ENCODE results near the gene FGFR3. TPM values are rescaled to one million over a fixed set of nuclear protein-coding genes. Genes with fewer than 3 reads are reported as not detected.

FGFR3 gene
- total RNA-seq, 1 experiment from 2014 or later, result 73.4 TPM

DNA sequence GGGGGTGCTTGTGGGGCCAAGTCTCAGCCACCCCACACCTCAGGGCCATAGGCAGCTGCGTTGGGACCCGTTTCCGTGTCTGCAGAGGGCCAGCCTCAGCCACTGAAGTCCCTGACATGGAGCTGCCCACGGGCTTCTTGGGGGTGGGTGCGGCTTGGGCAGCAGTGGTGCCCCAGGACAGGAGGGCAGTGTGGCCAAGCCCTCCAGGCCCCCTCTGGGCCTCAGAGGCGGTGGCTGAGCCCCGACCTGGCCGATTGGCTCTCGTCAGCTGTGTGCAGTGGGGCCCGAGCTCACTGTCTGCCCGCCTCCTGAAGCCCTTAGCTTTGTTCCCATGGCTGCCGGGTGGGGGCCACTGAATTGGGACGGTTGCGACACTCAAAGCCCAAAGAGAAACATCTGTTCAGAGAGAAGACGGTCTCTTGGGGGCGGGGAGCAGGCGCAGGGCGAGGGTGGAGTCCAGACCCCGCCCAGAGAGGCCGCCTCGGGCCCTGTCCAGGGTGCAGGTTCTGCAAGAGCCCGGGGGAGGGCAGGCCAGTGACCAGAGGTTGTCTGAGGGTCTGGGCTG, 9.1 kb downstream of the FGFR3 start:
- no peak for DNase-seq (ENCODE audit: low spot score)

DNA sequence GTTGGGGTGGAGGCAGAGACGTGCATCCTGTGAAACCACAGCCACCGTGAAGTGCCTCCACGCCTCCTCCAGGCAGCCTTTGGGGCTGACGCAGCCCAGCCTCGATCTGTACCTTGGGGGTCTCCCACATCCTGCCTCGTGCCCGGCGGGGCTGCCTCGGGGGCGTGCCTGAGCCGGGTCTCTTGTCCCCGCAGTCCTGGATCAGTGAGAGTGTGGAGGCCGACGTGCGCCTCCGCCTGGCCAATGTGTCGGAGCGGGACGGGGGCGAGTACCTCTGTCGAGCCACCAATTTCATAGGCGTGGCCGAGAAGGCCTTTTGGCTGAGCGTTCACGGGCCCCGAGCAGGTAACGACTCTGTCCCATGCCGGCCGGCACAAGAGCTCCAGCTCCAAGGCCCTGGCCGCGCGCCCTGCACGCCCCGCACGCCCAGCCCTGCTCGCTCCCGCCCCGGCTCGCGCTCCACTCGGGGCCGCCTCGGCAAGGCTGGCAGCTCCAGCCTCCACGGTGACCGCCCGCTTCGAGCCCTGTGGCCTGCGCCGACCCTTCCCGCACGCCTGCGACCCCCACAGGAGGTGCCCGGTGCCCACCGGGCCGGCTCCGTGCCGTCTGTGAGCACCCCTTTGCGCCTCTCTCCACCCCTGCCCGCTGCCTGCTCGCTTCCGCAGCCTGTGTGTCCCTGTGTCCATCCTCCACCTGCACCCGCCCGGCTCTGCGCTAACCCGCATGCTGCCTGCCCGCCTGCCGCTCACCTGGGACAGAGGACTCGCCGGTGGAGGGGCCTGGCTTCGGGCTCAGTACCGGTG, 9.8 kb downstream of the FGFR3 start:
- no peak for DNase-seq (ENCODE audit: low spot score)

DNA sequence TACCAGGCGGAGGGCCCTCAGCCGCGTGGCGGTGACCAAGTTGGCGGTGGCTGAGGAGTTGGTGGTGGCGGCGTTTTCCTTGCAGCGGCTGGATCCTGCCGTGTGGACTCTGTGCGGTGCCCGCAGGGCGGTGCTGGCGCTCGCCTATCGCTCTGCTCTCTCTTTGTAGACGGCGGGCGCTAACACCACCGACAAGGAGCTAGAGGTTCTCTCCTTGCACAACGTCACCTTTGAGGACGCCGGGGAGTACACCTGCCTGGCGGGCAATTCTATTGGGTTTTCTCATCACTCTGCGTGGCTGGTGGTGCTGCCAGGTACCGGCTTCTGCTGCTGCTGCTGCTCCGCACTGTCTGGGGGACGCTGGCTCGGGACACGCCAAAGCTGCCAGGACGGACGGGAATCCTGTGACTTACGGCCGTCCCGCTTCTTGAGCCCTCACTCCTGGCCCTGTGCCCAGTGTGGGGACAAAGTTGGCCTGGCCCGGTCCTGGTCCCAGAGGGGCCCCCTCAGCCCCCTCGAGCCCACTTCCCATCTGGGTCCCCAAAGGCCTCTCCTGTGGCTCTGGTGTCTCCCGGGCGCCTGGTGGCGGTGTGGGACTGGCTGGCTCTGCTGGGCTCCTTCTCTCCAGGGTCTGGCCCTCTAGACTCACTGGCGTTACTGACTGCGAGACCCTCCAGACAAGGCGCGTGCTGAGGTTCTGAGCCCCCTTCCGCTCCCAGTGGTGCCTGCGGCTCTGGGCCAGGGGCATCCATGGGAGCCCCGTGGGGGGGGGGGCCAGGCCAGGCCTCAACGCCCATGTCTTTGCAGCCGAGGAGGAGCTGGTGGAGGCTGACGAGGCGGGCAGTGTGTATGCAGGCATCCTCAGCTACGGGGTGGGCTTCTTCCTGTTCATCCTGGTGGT, 10.7 kb downstream of the FGFR3 start:
- no peak for DNase-seq (ENCODE audit: low spot score)

DNA sequence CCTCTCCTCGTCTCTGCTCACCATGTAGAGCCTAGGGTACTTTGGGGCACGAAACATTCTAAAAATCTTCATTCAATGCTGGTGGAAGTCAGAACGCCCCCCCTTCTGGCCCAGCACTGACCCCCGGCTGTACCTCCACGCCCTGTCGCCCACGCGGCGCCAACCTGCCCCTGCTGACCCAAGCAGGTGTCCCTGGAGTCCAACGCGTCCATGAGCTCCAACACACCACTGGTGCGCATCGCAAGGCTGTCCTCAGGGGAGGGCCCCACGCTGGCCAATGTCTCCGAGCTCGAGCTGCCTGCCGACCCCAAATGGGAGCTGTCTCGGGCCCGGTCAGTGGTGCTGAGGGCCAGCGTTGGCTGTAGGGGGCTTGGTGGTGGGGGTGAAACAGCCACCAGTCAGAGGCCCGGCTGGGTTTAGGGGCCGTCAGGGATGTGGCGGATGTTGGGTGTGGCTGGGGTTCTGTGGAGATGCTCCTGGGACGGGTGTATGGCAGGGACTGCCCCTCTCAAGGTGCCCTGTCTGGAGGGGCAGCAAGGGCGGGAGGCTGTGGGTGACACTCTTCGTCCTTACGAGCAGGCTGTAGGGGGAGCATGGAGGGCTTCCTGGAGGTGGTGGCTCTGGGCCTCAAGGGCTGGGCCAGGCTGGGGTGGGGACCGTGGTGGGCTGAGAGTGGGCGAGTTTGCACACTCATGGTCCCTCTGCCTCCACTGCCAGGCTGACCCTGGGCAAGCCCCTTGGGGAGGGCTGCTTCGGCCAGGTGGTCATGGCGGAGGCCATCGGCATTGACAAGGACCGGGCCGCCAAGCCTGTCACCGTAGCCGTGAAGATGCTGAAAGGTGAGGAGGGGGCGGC, 11.8 kb downstream of the FGFR3 start:
- DNase-seq (ENCODE audit: low spot score), result no peak

DNA sequence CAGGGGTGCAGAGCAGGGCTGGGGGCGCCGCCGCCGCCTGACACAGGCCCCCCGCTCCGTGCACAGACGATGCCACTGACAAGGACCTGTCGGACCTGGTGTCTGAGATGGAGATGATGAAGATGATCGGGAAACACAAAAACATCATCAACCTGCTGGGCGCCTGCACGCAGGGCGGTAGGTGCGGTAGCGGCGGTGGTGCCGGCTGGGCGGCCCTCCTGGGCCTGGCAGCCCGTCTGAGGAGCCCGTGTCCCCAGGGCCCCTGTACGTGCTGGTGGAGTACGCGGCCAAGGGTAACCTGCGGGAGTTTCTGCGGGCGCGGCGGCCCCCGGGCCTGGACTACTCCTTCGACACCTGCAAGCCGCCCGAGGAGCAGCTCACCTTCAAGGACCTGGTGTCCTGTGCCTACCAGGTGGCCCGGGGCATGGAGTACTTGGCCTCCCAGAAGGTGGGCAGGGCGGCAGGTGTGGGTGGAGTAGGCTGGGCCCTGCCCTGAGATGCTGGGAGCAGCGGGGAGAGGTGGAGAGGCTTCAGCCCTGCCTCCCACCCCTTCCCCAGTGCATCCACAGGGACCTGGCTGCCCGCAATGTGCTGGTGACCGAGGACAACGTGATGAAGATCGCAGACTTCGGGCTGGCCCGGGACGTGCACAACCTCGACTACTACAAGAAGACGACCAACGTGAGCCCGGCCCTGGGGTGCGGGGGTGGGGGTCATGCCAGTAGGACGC, 12.6 kb downstream of the FGFR3 start:
- DNase-seq (ENCODE audit: low spot score), result no peak

DNA sequence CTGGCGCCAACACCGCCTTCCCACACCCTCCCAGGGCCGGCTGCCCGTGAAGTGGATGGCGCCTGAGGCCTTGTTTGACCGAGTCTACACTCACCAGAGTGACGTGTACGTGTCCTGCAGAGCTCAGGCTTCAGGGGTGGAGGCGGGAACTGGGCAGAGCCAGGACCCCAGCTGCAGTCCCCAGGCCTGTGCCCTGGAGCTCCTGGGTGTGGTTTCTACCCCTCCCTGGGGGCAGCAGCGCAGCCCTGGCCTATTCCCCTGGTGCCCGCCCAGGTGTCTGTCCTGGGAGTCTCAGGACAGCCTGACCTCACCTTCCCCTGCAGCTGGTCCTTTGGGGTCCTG, 13.1 kb downstream of the FGFR3 start:
- DNase-seq (ENCODE audit: low spot score), result no peak

DNA sequence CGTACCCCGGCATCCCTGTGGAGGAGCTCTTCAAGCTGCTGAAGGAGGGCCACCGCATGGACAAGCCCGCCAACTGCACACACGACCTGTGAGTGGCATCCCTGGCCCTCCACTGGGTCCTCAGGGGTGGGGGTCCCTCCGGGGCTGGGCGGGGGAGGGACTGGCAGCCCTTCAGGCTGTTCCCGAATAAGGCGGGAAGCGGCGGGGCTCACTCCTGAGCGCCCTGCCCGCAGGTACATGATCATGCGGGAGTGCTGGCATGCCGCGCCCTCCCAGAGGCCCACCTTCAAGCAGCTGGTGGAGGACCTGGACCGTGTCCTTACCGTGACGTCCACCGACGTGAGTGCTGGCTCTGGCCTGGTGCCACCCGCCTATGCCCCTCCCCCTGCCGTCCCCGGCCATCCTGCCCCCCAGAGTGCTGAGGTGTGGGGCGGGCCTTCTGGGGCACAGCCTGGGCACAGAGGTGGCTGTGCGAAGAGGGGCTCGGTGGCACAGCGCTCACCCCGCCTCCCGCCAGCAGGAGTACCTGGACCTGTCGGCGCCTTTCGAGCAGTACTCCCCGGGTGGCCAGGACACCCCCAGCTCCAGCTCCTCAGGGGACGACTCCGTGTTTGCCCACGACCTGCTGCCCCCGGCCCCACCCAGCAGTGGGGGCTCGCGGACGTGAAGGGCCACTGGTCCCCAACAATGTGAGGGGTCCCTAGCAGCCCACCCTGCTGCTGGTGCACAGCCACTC, 13.7 kb downstream of the FGFR3 start:
- no peak for DNase-seq (ENCODE audit: low spot score)

DNA sequence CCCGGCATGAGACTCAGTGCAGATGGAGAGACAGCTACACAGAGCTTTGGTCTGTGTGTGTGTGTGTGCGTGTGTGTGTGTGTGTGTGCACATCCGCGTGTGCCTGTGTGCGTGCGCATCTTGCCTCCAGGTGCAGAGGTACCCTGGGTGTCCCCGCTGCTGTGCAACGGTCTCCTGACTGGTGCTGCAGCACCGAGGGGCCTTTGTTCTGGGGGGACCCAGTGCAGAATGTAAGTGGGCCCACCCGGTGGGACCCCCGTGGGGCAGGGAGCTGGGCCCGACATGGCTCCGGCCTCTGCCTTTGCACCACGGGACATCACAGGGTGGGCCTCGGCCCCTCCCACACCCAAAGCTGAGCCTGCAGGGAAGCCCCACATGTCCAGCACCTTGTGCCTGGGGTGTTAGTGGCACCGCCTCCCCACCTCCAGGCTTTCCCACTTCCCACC, 14.3 kb downstream of the FGFR3 start:
- no peak for DNase-seq (ENCODE audit: low spot score)

DNA sequence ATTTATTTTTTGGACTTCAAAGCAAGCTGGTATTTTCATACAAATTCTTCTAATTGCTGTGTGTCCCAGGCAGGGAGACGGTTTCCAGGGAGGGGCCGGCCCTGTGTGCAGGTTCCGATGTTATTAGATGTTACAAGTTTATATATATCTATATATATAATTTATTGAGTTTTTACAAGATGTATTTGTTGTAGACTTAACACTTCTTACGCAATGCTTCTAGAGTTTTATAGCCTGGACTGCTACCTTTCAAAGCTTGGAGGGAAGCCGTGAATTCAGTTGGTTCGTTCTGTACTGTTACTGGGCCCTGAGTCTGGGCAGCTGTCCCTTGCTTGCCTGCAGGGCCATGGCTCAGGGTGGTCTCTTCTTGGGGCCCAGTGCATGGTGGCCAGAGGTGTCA, 15.3 kb downstream of the FGFR3 start:
- DNase-seq (ENCODE audit: low spot score), result no peak

DNA sequence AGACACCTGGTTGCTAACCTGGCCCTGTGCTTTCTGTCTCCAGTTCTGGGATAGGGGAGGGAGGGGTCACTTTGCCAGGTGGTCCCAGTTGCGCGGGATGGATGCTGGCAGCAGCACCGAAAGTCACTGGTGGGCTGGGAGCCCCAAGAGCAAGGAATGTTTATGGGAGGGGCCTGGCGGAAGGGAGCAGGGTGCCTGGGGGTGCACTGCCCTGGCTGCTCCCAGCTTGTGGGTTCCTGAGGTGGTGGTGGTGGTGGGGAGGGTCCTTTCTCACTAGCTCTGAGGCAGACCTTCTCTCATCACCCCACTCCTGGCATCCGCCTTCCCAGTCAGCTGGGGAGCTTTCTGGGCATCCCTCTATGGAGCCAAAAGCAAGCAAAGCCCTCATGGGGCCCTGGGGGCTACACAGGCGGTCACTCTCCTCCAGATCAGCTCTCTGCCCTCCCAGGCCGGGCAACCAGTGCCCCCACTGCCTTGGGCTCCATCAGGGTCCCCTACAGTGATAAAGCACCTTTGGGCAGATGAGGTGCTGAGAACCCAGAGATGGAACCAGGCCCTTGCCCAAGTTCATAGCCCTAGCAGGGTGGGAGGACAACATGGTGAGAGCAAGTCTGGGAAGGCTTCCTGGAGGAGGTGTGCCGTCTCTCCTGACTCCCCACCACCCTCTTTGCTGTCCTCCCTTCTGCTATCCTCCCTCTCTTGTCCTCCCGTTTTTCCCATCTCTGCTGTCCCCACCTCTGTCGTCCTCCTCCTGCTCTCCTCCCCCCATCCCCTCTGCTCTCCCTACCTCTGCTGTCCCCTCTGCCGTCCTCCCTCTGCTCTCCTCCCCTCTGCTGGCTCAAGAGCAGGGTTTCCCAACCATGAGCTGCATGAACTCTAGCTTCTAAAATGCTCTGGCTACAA, 16.0 kb downstream of the FGFR3 start:
- no peak for DNase-seq (ENCODE audit: low spot score)

DNA sequence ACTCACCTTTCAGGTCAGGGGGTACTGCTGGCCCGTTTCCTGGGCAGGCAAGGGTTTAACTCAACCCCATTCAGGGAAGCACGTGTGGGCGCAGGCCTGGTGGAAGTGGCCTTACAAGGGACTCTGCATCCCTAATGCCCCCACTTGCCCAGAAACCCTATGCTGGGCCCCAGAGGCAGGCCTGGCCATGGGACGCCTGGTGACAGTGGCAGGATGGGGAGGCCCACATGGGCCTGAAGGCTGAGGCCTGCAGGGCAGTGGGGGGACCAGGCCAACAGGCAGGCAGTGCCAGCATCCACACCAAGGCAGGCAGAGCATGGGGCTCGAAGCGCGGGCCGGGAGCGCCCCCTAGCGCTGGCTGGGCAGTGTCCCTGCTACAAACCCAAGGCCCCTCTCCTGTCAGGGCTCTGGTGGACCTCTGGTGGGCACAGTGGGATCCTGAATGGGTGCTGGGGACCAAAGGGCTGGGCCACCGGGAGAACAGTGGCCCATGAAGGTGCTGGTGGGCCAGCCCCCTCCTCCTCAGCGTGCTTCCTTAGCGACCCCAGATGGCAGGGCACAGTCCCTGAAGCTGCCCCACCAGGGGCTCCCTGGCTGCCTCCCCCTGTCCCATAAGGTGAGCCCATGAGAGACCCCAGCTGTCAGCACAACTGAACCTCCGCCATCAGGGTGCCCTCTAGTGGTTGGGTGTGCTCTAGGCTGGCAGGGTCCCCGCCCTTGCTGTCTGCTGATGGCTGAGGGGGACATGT, 16.8 kb downstream of the FGFR3 start:
- peak; percentile 86 for DNase-seq (ENCODE audit: low spot score)

DNA sequence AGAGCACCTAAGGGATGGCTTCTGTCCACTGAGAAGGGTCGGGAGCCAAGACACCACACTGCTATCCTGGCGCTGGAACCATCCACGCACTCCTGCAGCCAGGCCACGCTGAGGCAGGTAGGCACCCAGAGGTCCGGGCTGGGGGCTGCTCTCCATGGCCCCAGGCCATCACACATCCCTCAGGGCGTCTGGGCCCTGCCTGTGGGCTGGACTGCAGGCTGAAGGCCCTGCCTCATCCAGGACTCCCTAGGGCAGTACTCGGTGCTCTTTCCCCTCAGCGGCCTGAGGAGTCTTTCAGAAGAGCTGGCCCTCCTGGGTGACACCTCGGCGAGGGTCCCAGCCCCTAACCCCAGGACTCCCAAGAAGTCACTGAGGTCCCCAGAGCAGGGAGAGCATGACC, 17.7 kb downstream of the FGFR3 start:
- DNase-seq (ENCODE audit: low spot score), result no peak

DNA sequence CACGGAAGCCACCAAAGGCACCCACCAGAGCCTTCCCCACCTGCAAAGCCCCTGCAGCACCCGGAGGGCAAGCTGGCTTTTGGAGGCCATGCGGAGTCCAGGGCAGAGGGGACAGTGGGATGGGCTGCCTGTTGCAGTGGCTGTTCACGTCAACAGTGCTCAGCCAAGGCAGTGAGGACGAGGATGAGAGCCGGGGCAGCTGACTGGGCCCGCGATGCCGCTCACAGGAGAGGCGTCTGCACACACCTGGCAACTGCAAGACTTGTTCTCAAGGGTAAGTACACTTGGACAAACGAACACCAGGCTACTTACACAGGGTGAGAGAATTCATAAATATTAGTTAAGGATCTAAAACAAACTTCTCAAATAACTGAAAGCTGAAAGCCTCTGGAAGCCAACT, 19.6 kb downstream of the FGFR3 start:
- DNase-seq (ENCODE audit: low spot score), result no peak

DNA sequence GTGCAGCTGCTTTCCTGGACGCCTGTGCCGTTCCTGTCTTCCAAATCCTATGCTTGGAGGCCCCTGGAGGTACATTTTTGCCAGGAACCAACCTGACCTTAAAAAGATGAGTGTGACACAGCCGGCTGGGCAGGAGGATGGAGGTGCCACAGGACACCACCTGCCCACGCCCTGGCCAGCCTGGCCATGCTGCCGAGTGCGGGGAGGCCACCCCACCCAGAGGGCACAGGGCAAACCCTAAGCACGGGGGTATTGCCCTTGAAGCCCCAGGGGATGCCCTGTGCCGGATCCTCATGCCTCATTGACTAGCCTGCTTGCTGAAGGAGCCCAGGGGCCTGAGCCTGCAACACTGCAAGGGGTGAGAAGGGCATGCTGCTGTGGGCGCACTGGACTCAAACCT, 20.1 kb downstream of the FGFR3 start:
- no peak for DNase-seq (ENCODE audit: low spot score)

DNA sequence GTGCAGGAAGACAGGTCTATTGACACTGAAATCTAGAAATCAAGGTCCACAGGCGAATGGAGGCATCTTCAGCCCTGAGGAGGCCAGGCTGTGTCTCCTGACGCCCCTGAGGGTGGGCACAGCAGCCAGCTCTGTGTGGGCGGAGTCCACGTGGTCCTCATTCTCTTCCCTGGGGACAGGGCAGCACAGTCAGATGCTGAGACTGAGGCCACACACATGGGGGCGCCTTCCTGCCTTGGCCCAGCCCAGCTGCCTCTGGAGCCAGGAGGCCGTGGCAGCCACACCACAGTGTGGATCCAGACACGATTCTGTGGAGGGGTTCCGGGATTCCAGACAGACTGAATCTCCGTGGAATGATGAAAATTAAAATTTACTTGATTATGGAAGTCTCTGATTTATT, 20.8 kb downstream of the FGFR3 start:
- DNase-seq (ENCODE audit: low spot score), result no peak

DNA sequence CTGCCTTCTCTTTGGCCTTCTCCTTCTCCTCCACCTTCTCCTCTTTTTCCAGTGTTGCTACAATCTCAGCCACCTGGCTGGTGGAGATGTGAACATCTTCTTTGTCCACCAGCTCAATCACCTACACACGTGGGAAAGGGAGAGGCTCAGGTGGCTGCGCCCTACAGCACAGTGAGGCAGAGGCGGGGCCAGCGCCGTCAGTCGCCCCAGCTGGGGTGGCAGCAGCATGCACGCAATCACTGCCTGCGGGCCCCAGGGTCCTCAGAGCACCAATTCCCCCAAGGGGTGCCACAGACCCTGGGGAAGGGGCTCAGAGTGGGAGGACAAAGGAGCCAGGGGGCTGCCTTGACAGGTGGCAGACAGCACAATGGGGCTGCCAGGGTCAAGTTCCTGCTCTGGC, 21.4 kb downstream of the FGFR3 start:
- DNase-seq (ENCODE audit: low spot score), result no peak

DNA sequence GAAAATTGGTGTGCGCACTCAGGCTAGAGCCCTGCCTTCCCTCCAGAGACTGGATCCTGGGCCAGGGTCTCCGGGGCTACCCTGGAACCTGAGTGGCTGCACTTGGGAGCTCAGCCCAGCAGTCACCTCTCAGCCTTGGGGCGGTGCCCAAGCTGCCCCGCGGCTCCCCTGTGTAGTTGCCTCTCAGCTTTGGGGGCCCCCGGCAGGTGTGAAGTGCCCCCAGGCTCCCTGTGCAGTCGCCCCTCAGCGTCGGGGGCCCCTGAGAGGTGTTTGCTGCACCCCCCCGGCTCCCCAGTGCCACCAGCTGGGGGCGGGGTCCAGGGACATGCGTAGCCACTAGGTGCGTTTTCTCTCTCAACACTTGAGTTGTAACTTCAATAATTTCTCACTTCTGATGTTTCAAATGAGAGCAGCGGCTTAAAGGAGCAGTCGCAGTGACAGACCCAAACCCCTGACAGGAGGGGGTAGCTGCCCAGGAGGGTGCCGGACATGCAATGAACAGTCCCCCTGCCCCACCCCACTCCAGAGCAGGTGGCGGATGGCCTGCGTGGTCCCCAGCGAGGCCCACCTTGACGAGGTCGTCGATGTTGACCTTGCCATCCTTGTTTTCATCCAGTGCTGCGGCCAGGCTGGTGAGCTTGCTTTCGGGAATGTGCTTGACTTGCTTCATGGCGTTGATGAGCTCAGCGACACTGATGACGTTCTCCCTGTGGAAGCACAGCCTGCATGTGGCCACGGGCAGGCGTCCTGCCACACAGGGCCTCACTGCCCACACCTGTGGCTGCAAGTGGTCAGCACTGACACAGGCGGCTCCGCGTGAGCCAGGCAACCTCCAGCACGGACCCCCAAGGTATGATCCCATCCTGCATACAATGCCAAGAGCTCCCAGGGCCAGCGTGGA, 22.3 kb downstream of the FGFR3 start:
- DNase-seq (ENCODE audit: low spot score), result no peak

All from HT-29 (cell line).